ENCODE measurements around the gene TREML2.

GRCh38 chr6:41182069-41183034 is 18.6 kb downstream of the TREML2 start:
- TF ChIP-seq CTCF (IDR thresholded peaks at IDR 0.05; ENCODE audit: low read length): peak; percentile 73
- no peak for TF ChIP-seq EZH2 (optimal IDR thresholded peaks at IDR 0.05; ENCODE audit: low read depth, low read length)
- no peak for TF ChIP-seq EZH2phosphoT487 (IDR thresholded peaks at IDR 0.05; ENCODE audit: low read length)

Data from MM.1S (cell line).